ENCODE results near the gene SCAF4.

Gene SCAF4

DNA sequence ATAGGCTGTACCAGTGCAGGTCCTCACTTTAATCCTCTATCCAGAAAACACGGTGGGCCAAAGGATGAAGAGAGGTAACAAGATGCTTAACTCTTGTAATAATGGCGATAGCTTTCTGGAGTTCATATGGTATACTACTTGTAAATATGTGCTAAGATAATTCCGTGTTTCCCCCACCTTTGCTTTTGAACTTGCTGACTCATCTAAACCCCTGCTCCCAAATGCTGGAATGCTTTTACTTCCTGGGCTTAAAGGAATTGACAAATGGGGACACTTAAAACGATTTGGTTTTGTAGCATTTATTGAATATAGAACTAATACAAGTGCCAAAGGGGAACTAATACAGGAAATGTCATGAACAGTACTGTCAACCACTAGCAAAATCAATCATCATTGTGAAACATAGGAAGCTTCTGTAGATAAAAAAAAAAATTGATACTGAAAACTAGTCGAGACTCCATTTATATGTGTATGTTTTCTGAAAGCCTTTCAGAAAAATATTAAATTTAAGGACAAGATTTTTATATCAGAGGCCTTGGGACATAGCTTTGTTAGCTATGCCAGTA lies 65.4 kb downstream of the SCAF4 start:
- TF ChIP-seq, protein P1, sequence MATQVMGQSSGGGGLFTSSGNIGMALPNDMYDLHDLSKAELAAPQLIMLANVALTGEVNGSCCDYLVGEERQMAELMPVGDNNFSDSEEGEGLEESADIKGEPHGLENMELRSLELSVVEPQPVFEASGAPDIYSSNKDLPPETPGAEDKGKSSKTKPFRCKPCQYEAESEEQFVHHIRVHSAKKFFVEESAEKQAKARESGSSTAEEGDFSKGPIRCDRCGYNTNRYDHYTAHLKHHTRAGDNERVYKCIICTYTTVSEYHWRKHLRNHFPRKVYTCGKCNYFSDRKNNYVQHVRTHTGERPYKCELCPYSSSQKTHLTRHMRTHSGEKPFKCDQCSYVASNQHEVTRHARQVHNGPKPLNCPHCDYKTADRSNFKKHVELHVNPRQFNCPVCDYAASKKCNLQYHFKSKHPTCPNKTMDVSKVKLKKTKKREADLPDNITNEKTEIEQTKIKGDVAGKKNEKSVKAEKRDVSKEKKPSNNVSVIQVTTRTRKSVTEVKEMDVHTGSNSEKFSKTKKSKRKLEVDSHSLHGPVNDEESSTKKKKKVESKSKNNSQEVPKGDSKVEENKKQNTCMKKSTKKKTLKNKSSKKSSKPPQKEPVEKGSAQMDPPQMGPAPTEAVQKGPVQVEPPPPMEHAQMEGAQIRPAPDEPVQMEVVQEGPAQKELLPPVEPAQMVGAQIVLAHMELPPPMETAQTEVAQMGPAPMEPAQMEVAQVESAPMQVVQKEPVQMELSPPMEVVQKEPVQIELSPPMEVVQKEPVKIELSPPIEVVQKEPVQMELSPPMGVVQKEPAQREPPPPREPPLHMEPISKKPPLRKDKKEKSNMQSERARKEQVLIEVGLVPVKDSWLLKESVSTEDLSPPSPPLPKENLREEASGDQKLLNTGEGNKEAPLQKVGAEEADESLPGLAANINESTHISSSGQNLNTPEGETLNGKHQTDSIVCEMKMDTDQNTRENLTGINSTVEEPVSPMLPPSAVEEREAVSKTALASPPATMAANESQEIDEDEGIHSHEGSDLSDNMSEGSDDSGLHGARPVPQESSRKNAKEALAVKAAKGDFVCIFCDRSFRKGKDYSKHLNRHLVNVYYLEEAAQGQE (IDR thresholded peaks at IDR 0.05; ENCODE audit: low read depth), result no peak

DNA sequence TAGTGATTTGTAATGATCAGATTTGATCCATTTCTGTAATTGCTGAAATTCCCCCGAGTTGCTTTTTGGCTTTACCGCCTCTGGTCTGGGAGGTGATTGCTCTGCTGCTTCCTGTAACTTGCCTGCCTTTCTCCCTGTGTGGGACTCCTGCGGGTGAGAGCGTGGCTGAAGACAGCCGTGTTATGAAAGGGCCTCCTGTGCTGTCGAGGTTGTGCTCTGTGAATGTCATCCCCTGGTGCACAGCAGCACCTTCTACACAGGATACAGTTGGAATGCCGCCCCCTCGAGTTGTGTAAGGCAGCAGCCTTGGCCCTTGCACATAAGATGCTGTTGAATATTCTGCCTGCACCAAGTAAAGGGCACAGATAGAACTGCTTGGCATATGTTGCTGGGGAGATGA lies 66.5 kb downstream of the SCAF4 start:
- TF ChIP-seq TEAD4 (IDR thresholded peaks at IDR 0.05) (no peak), ZBTB7A (IDR thresholded peaks at IDR 0.05; ENCODE audit: low read depth) (no peak), EP300 (IDR thresholded peaks at IDR 0.05; ENCODE audit: borderline replicate concordance) (no peak), RAD21 (IDR thresholded peaks at IDR 0.05; ENCODE audit: low read depth) (no peak), NFIC (IDR thresholded peaks at IDR 0.05) (no peak), TCF12 (IDR thresholded peaks at IDR 0.05; ENCODE audit: low read depth) (no peak)
- TF ChIP-seq, protein P2, sequence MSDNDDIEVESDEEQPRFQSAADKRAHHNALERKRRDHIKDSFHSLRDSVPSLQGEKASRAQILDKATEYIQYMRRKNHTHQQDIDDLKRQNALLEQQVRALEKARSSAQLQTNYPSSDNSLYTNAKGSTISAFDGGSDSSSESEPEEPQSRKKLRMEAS (IDR thresholded peaks at IDR 0.05), result no peak
- TF ChIP-seq, protein P1 (IDR thresholded peaks at IDR 0.05; ENCODE audit: low read depth), result no peak

DNA sequence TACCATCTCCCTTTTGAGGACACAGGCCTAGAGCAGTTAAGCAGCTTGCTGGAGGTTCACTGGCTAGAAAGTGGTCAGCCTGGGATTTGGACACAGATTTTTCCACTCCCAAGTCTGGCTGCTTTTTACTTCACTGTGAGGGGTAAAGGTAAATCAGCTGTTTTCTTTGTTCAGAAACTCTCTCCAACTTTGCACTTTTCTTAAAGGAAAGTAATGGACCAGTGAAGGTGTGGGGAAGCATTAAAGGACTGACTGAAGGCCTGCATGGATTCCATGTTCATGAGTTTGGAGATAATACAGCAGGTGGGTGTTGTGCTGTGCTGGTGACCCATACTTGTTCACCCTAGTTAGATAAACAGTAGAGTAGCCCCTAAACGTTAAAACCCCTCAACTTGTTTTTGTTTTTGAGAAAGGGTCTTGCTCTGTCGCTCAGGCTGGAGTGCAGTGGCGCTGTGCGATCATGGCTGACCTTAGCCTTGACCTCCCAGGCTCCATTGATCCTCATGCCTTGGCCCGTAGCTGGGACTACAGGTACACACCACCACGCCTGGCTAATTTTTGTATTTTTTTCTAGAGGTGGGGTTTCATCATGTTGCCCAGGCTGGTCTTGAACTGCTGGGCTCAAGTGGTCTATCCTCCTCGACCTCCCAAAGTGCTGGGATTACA lies 68.2 kb downstream of the SCAF4 start:
- no peak for TF ChIP-seq CEBPB (IDR thresholded peaks at IDR 0.05)

DNA sequence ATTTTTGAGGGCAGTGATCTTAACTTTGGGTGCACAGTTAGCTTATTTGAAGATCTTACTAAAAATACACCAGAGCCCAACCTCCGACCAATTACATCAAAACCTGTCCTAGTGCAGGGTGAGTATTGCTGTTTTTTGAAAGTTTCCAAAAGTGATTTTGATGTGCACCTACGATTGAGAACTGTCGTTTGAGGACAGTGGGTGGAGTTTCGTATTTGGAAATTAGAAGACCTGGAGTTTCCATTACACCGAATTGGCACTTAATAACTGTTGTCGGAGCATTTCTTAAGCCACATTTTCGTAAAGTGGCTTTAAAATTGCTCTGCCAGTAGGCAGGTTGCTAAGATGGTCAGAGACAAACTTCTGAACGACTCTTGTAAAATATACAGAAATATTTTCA lies 71.3 kb downstream of the SCAF4 start:
- no peak for TF ChIP-seq TCF12 (IDR thresholded peaks at IDR 0.05; ENCODE audit: low read depth)
- TF ChIP-seq, protein P3, sequence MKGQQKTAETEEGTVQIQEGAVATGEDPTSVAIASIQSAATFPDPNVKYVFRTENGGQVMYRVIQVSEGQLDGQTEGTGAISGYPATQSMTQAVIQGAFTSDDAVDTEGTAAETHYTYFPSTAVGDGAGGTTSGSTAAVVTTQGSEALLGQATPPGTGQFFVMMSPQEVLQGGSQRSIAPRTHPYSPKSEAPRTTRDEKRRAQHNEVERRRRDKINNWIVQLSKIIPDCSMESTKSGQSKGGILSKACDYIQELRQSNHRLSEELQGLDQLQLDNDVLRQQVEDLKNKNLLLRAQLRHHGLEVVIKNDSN (IDR thresholded peaks at IDR 0.05), result no peak
- no peak for TF ChIP-seq ZBTB7A (IDR thresholded peaks at IDR 0.05; ENCODE audit: low read depth)
- no peak for TF ChIP-seq NFIC (IDR thresholded peaks at IDR 0.05)
- TF ChIP-seq EGR1 (IDR thresholded peaks at IDR 0.05), result no peak
- no peak for TF ChIP-seq FOXM1 (IDR thresholded peaks at IDR 0.05; ENCODE audit: borderline replicate concordance, low read depth)
- TF ChIP-seq, protein P1 (IDR thresholded peaks at IDR 0.05; ENCODE audit: low read depth), result no peak
- TF ChIP-seq TEAD4 (IDR thresholded peaks at IDR 0.05), result no peak
- TF ChIP-seq, protein P2 (IDR thresholded peaks at IDR 0.05), result no peak
- no peak for TF ChIP-seq RAD21 (IDR thresholded peaks at IDR 0.05; ENCODE audit: low read depth)
- TF ChIP-seq CEBPB (IDR thresholded peaks at IDR 0.05), result no peak
- TF ChIP-seq EP300 (IDR thresholded peaks at IDR 0.05; ENCODE audit: borderline replicate concordance), result no peak
- no peak for TF ChIP-seq YY1 (IDR thresholded peaks at IDR 0.05; ENCODE audit: low read depth)
- TF ChIP-seq TAF1 (IDR thresholded peaks at IDR 0.05; ENCODE audit: low read depth), result no peak
- TF ChIP-seq CREB1 (IDR thresholded peaks at IDR 0.05; ENCODE audit: low read depth), result no peak

DNA sequence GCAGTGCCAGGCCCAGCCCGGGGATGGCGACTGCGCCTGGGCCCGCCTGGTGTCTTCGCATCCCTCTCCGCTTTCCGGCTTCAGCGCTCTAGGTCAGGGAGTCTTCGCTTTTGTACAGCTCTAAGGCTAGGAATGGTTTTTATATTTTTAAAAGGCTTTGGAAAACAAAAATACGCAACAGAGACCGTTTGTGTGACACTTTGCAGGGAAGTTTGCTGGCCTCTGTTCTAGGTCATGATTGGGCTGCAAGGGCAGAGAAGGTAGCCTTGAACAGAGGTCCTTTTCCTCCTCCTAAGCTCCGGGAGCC lies 71.7 kb downstream of the SCAF4 start:
- TF ChIP-seq CREB1 (IDR thresholded peaks at IDR 0.05; ENCODE audit: low read depth) (no peak), FOXM1 (IDR thresholded peaks at IDR 0.05; ENCODE audit: borderline replicate concordance, low read depth) (no peak), EP300 (IDR thresholded peaks at IDR 0.05; ENCODE audit: borderline replicate concordance) (no peak), TCF12 (IDR thresholded peaks at IDR 0.05; ENCODE audit: low read depth) (no peak), TEAD4 (IDR thresholded peaks at IDR 0.05) (no peak)
- TF ChIP-seq, protein P1 (IDR thresholded peaks at IDR 0.05; ENCODE audit: low read depth), result no peak
